H1 (cell line): Measurements from ENCODE around the gene MACROD1. TPM values are rescaled to one million over a fixed set of nuclear protein-coding genes. Genes with fewer than 3 reads are reported as not detected.
A peak's percentile ranks its signal among the peaks of the same experiment; 100 is the strongest.

Source experiments
- CTCF ChIA-PET: fragments of 300-600 bp; sonication (Branson Sonifier 250); formaldehyde crosslinking; loops from one replicate; lab custom pipeline; 2021; ENCODE audit not compliant: partially characterized antibody; lab: Charles Lee
- POLR2A ChIA-PET: fragments of 300-600 bp; sonication (Branson Sonifier 250); formaldehyde crosslinking; loops from one replicate; lab custom pipeline; 2021; ENCODE audit warnings: inconsistent platforms; ENCODE audit not compliant: partially characterized antibody; lab: Charles Lee
- DNase-seq, 2 experiments: peaks; one replicate each; pipeline versions ENCODE4 v3.0.0 to v3.0.0-alpha.2; 2010 to 2022; ENCODE audit warnings: low spot score in 2 of 2, low read depth in 1 of 2, mixed read lengths in 1 of 2
- FAIRE-seq: peaks from 2 replicates; lab custom pipeline; 2011; peaks lifted over from hg19 to GRCh38; lab: Jason Lieb, UNC
- H2AFZ ChIP-seq: 2 replicates; pipeline ENCODE4 v1.8.1; 2012; ENCODE audit warnings: low read length, inconsistent platforms
- H2AK5ac ChIP-seq: 2 replicates; pipeline ENCODE4 v1.6.1; 2013; ENCODE audit warnings: low read depth, low read length
- H2BK120ac ChIP-seq: replicated peaks from 2 replicates; pipeline ENCODE3; 2013; ENCODE audit warnings: low read depth, low read length, inconsistent platforms
- H2BK12ac ChIP-seq: 2 replicates; pipeline ENCODE4 v1.6.1; 2013; ENCODE audit warnings: low read depth, low read length
- H2BK15ac ChIP-seq: 2 replicates; pipeline ENCODE4 v1.6.1; 2013; ENCODE audit warnings: low read length
- H2BK20ac ChIP-seq: 2 replicates; pipeline ENCODE4 v1.6.1; 2013; ENCODE audit warnings: low read length
- H2BK5ac ChIP-seq: 2 replicates; pipeline ENCODE4 v1.6.1; 2013; ENCODE audit warnings: low read depth, low read length
- H3K14ac ChIP-seq: 2 replicates; pipeline ENCODE4 v1.6.1; 2013; ENCODE audit warnings: inconsistent platforms; ENCODE audit not compliant: insufficient read length
- H3K18ac ChIP-seq: 2 replicates; pipeline ENCODE4 v1.6.1; 2013; ENCODE audit warnings: low read length; ENCODE audit errors: extremely low read depth
- H3K23ac ChIP-seq: 2 replicates; pipeline ENCODE4 v1.6.1; 2013; ENCODE audit warnings: inconsistent platforms; ENCODE audit not compliant: insufficient read length
- H3K23me2 ChIP-seq: 2 replicates; pipeline ENCODE4 v1.6.1; 2013; ENCODE audit warnings: low read depth, low read length
- H3K27ac ChIP-seq: 2 replicates; pipeline ENCODE4 v1.6.1; 2011; ENCODE audit warnings: low read depth, low read length, inconsistent platforms
- H3K27me3 ChIP-seq, 4 experiments: replicated peaks in 1 of 4; 1 replicate in 1 of 4; 2 replicates in 3 of 4; pipeline versions ENCODE4 v1.6.1 to v1.8.1; 2011 to 2013; ENCODE audit warnings: low read length in 3 of 4, mild to moderate bottlenecking in 3 of 4, inconsistent platforms in 2 of 4, mixed read lengths in 2 of 4, moderate library complexity in 1 of 4; ENCODE audit not compliant: control insufficient read depth in 3 of 4, insufficient read depth in 3 of 4; ENCODE audit errors: extremely low read depth in 1 of 4
- H3K36me3 ChIP-seq, 4 experiments: 2 replicates each; pipeline versions ENCODE4 v1.6.1 to v1.8.1; 2011 to 2013; ENCODE audit warnings: mild to moderate bottlenecking in 4 of 4, low read length in 3 of 4, moderate library complexity in 2 of 4, control low read depth in 1 of 4, inconsistent platforms in 1 of 4; ENCODE audit not compliant: insufficient read depth in 4 of 4, control insufficient read depth in 2 of 4
- H3K4ac ChIP-seq: replicated peaks from 2 replicates; pipeline ENCODE3; 2013; ENCODE audit warnings: low read length, low read depth, mixed read lengths, inconsistent platforms; ENCODE audit not compliant: insufficient read length
- H3K4me1 ChIP-seq, 4 experiments: replicated peaks in 1 of 4; 1 replicate in 1 of 4; 2 replicates in 3 of 4; pipeline versions ENCODE4 v1.6.1 to v1.8.1; 2011 to 2013; ENCODE audit warnings: low read length in 3 of 4, inconsistent platforms in 2 of 4, mixed read lengths in 1 of 4; ENCODE audit not compliant: insufficient read depth in 4 of 4, control insufficient read depth in 3 of 4
- H3K4me2 ChIP-seq, 2 experiments: 2 replicates each; pipeline versions ENCODE4 v1.6.1 to v1.8.1; 2011 to 2013; ENCODE audit warnings: low read depth in 2 of 2, low read length in 2 of 2, control low read depth in 1 of 2, inconsistent platforms in 1 of 2, mild to moderate bottlenecking in 1 of 2; ENCODE audit not compliant: insufficient read depth in 1 of 2
- H3K4me3 ChIP-seq, 4 experiments: fragments of 200-600, 300-600 bp in 1 of 4; sonication (generic), shearing (Covaris generic), sonication (Bioruptor Twin) in 1 of 4; 2 replicates each; pipeline versions ENCODE4 v1.5.1 to v1.8.1; 2011 to 2016; ENCODE audit warnings: low read length in 4 of 4, low read depth in 3 of 4, control low read depth in 2 of 4, inconsistent platforms in 2 of 4, mild to moderate bottlenecking in 2 of 4, mixed read lengths in 1 of 4, moderate library complexity in 1 of 4; ENCODE audit not compliant: insufficient read depth in 2 of 4; ENCODE audit errors: extremely low read depth in 1 of 4
- H3K56ac ChIP-seq: replicated peaks from 2 replicates; pipeline ENCODE3; 2013; ENCODE audit warnings: low read depth, mild to moderate bottlenecking, mixed read lengths, low read length, inconsistent platforms; ENCODE audit not compliant: insufficient read length
- H3K79me1 ChIP-seq: 2 replicates; pipeline ENCODE4 v1.6.1; 2013; ENCODE audit warnings: low read depth, low read length, control low read depth
- H3K79me2 ChIP-seq, 2 experiments: 2 replicates each; pipeline versions ENCODE4 v1.6.1 to v1.8.1; 2012 to 2013; ENCODE audit warnings: low read length in 2 of 2, mild to moderate bottlenecking in 2 of 2, inconsistent platforms in 1 of 2; ENCODE audit not compliant: insufficient read depth in 2 of 2, control insufficient read depth in 1 of 2
- H3K9ac ChIP-seq, 4 experiments: replicated peaks in 1 of 4; 1 replicate in 1 of 4; 2 replicates in 3 of 4; pipeline versions ENCODE4 v1.6.1 to v1.8.1; 2011 to 2013; ENCODE audit warnings: low read depth in 3 of 4, low read length in 3 of 4, control low read depth in 2 of 4, mild to moderate bottlenecking in 2 of 4, moderate library complexity in 2 of 4, inconsistent platforms in 1 of 4; ENCODE audit errors: extremely low read depth in 1 of 4
- H3K9me3 ChIP-seq, 2 experiments: 2 replicates each; pipeline versions ENCODE4 v1.6.1 to v1.8.1; 2012 to 2013; ENCODE audit warnings: mild to moderate bottlenecking in 2 of 2, moderate library complexity in 2 of 2, control low read depth in 1 of 2, inconsistent platforms in 1 of 2, low read depth in 1 of 2, low read length in 1 of 2, mixed read lengths in 1 of 2; ENCODE audit not compliant: insufficient read depth in 2 of 2
- H4K20me1 ChIP-seq, 2 experiments: replicated peaks in 1 of 2; 2 replicates each; pipeline versions ENCODE3 to v1.8.1; 2011 to 2013; ENCODE audit warnings: inconsistent platforms in 2 of 2, low read length in 2 of 2, mild to moderate bottlenecking in 1 of 2; ENCODE audit not compliant: insufficient read depth in 2 of 2, control insufficient read depth in 1 of 2
- H4K5ac ChIP-seq: 2 replicates; pipeline ENCODE4 v1.6.1; 2013; ENCODE audit warnings: low read length, low read depth, mixed read lengths, inconsistent platforms; ENCODE audit not compliant: insufficient read length
- H4K8ac ChIP-seq: 2 replicates; pipeline ENCODE4 v1.8.0; 2013; ENCODE audit warnings: mild to moderate bottlenecking, moderate library complexity, low read length, inconsistent platforms; ENCODE audit not compliant: insufficient read depth; ENCODE audit errors: extremely low read depth
- H4K91ac ChIP-seq: replicated peaks from 2 replicates; pipeline ENCODE3; 2013; ENCODE audit warnings: low read length, mixed read lengths, inconsistent platforms; ENCODE audit not compliant: insufficient read length
- E2F6 ChIP-seq: IDR thresholded peaks from 2 replicates; pipeline ENCODE4 v1.6.1; 2012; ENCODE audit warnings: inconsistent platforms
- KDM1A ChIP-seq: fragments of 200-600, 300-600 bp; sonication (generic); IDR thresholded peaks from 2 replicates; pipeline ENCODE4 v1.7.1; 2016; ENCODE audit warnings: mild to moderate bottlenecking, low read length, borderline replicate concordance
- SIRT6 ChIP-seq: IDR thresholded peaks from one replicate; pipeline ENCODE4 v1.7.1; 2012; ENCODE audit warnings: low read length, inconsistent platforms
- TEAD4 ChIP-seq: IDR thresholded peaks from 2 replicates; pipeline ENCODE4 v1.6.1; 2012; ENCODE audit warnings: low read depth, low read length, inconsistent platforms, mixed read lengths
- WGBS, 2 experiments: shearing (Covaris generic) in 1 of 2; methylation state at CpG; one replicate each; pipeline versions ENCODE4 v1.1.6 to v1.1.7; 2013 to 2015; ENCODE audit warnings: low lambda C conversion rate in 2 of 2, mixed read lengths in 2 of 2, inconsistent platforms in 1 of 2, low coverage in 1 of 2, missing lambda C conversion rate in 1 of 2; ENCODE audit not compliant: insufficient replicate concordance in 2 of 2, insufficient coverage in 1 of 2, insufficient read length in 1 of 2; ENCODE audit errors: extremely low coverage in 1 of 2, missing lambda C conversion rate in 1 of 2; 5-methylcytosine and 5-hydroxymethylcytosine counted together
- polyA plus RNA-seq, 7 experiments: library from polyadenylated mRNA; depleted of rRNA in 3 of 7; stranded (reverse) in 5 of 7; unstranded in 2 of 7; fragments of >200 nt in 5 of 7; fragments of 200-250 nt in 2 of 7; gene quantifications; 1 replicate in 5 of 7; 2 replicates in 1 of 7; 4 replicates in 1 of 7; pipeline versions ENCODE4 v1.2.1 to v1.2.3, GENCODE V29; 2011 to 2013; ENCODE audit warnings: missing spikeins in 2 of 7, mixed read lengths in 2 of 7
- total RNA-seq: library from RNA; stranded (reverse); fragmentation: NEBNext Ultra II Directional; extraction: Animal tissue kit (Norgen Biotek cat#: 25700); gene quantifications from 2 replicates; pipeline ENCODE4 v1.2.1, GENCODE V29; 2021

The MACROD1 gene
- total and polyA plus RNA-seq, 2 of the 8 experiments (the other 6 are each of a cell fraction or from before 2014, with no cell fraction given): 19.5 to 34.1 TPM

- Histone ChIP-seq H4K5ac (no peak overlapping the region), H3K27ac (no peak overlapping the region), H3K27me3 (peaks cover 2 to 64% (median 39%) of the 10 kb centered on the region in 4 experiments), H2AK5ac (no peak overlapping the region), H3K18ac (no peak overlapping the region), H3K79me1 (no peaks in the 10 kb centered on the region), H3K4me3 (no peak overlapping the region), H3K23ac (no peak overlapping the region), H3K9ac (no peak overlapping the region), H3K79me2 (no peaks in the 10 kb centered on the region), H2BK5ac (no peak overlapping the region), H3K14ac (no peak overlapping the region), H4K20me1 (peaks cover 8 to 16% of the 10 kb centered on the region in 2 experiments), H2BK20ac (no peak overlapping the region), H2BK15ac (no peak overlapping the region), H3K23me2 (no peaks in the 10 kb centered on the region), H2AFZ (no peak overlapping the region), H4K91ac (no peak overlapping the region), H4K8ac (no peak overlapping the region), H3K9me3 (no peaks in the 10 kb centered on the region), H3K4ac (no peak overlapping the region), H3K36me3 (no peaks in the 10 kb centered on the region), H2BK12ac (no peak overlapping the region), H2BK120ac (no peak overlapping the region), H3K4me2 (no peak overlapping the region), H3K4me1 (peaks cover 0 to 13% (median 4%) of the 10 kb centered on the region in 4 experiments; a peak in 4 of 7 replicates), H3K56ac (no peak overlapping the region)
- DNase-seq (no peak), FAIRE-seq (no peak)
- ChIA-PET CTCF (interaction anchor here (0.7 to 1.6 kb wide), 8 partner anchors 13 to 81 kb away, joined by 3 to 5 read pairs (median 4); no protein-coding TSS in a partner anchor), POLR2A (interaction anchor here (1.5 kb wide), 2 partner anchors 8 to 78 kb away, joined by 3 to 4 read pairs; no protein-coding TSS in a partner anchor)
- TF ChIP-seq TEAD4 (no peak), SIRT6 (no peak), E2F6 (peak; percentile 67; the same call in 1 of the 2 replicates), KDM1A (no peak)
- 86% methylated on average over 19 of the region's 20 CpGs; no CpG with 5 or more reads in 1 of the 2 experiments for WGBS, 2 experiments
These were observed 97.1 kb downstream of the MACROD1 start for GRCh38 chr11:64068705-64069400.
